ENCODE results near the gene NKX1-1. TPM values are rescaled to one million over a fixed set of nuclear protein-coding genes. Genes with fewer than 3 reads are reported as not detected.

The NKX1-1 gene
- polyA plus RNA-seq, 4 donors = not detected

DNA sequence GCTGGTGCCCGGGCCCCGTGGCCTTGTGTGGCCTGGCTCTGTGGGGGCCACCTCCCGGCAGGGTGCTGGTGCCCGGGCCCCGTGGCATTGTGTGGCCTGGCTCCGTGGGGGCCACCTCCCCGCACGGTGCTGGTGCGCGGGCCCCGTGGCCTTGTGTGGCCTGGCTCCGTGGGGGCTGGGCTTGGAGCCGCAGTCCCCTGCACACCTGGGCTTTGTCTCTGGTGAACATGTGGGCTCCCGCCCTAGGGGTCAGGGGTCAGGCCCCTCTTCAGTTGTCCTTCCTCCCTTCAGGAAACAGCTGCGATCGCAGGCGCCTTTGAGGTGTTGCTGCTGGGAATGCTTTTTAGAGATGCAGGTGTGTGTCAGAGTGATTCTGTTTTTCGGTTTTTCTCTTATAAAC is 42.0 kb downstream of the NKX1-1 start:
- no peak for DNase-seq (ENCODE audit: low read depth in 4 of 4, low spot score in 3 of 4)

DNA sequence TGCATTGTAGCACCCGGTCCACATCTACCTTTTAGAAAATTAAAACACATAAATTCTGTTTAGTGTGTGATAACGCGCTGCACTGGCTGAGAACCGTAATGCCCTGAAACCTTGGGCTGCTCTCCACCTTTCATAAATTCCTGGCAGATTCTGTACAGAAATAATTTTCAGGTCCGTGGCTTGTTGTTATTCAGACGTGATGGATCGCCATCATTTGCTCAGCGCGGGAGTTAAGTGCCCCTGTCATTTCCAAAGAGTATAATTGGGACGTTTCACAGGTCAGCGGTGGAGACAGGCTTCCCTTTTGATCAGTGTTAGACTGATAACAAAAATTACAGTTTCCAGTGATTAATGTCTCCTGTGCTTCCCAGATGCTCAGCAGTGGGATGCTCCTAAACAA is 42.7 kb downstream of the NKX1-1 start:
- no peak for DNase-seq (ENCODE audit: low read depth in 4 of 4, low spot score in 3 of 4)

DNA sequence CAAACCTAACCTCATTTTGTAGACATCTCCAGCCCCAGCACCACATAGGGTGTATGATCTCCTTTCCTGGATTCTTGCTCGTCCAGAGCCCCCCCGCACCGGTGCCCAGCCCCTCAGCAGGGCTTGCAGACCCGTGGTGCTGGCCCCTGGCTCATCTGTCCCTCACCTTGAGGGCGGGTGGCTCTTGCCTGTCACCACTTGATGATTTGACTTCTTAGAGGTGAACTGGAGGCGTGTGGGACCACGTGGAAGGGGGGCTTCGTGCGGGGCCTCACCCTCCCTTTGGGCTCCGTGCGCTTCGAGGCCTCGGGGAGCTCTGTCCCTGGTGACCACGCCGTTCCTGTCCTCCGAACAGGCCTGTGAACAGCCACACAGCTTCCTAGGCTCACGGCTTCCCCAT is 43.7 kb downstream of the NKX1-1 start:
- DNase-seq (ENCODE audit: low read depth in 4 of 4, low spot score in 3 of 4) = no peak

DNA sequence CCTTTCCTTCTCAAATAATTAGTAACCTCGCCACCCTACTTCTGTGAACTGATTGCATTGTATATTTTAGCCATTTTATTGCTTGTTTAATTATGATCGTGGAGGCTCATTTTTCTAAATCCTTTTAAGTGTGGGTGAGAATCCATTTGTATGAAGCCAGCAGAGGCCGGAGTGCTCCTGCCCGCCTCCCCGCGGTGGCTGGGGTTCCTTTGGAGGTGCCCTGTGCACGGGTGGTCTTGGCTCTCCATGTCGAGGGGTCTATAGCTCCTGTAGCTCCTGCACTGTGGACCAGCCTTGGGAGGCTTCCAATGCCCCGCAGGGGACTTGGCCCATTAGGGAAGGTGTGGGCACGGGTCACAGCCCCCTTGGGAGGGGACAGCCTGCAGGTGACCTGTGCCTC is 44.2 kb downstream of the NKX1-1 start:
- no peak for DNase-seq (ENCODE audit: low read depth in 4 of 4, low spot score in 3 of 4)

DNA sequence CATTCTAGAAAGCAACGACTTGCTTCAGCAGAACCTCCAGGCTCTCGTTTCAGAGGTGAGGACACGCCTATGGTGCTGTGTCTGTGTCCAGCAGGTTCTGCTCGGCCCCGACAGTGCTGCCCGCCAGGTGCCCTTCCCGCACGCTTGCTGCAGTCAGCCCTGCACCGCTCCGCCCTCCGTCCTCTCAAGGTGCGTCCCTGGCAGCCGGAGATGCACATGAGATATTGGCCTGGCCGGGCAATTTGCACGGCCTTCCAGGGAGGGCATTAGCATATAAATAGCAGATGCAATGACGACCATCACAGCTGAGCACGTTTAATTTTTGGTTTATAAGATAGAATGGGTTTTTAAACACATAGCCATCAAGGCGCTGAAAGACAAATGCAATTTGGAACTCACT is 44.8 kb downstream of the NKX1-1 start:
- no peak for DNase-seq (ENCODE audit: low read depth in 4 of 4, low spot score in 3 of 4)

DNA sequence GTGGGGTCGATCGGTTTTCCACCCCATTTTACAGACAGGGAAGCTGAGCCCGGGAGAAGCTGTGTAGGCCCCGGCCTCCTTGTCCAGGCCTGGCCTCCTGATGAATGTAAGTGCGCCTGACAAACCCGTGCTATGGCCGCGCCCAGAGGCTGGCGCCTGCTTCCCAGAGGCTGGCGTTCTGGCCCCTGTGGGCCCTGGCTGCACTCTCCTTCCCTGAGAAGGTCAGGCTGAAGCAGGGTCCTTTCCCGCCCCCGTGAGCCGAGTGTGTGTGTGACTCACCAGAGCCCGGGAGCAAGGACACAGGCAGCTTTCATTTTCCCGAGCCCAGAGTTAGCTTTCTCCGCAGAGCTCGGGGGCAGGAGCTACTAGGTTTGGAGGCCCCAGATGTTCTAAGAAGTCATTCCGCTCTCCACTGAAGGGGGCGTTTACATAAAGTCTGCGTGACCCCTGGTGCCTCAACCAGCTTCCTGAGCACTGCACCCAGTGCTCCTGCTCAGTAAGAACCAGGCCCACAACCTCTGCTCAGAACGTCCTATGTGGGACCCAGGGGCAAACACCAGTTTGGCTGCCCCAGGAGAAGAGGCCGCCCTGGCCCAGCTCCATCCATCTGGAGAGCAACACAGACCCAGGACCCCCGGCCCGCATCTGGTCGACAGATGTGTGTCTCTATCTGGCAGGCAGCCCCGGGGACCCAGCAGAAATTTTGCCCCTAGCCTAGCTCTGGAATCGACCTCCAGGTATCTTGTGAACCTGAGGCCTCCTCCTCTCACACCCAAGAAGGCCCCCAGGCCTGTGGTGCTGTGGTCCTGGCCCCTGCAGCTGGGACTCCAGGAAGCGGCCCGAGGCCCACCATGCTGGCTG is 45.6 kb downstream of the NKX1-1 start:
- no peak for DNase-seq (ENCODE audit: low read depth in 4 of 4, low spot score in 3 of 4)

DNA sequence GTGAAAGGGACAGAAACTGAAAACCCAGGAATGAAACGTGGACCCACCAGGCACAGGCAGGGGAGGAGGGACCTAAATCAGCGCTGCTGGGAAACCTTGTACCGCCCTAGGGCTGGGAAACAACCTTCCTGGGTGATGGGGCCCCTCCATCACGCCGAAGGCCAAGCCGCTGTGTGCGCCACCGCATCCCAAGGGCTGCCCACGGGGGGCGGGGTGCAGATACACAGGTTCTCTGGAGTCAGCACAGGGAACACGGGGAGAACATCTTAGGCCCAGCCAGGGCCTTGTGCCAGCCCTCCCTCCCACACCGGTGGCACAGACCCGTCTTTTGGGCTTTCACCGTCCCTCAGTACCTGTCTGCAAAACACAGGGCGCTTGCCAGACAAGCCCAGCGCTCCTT is 46.3 kb downstream of the NKX1-1 start:
- no peak for DNase-seq (ENCODE audit: low read depth in 4 of 4, low spot score in 3 of 4)

DNA sequence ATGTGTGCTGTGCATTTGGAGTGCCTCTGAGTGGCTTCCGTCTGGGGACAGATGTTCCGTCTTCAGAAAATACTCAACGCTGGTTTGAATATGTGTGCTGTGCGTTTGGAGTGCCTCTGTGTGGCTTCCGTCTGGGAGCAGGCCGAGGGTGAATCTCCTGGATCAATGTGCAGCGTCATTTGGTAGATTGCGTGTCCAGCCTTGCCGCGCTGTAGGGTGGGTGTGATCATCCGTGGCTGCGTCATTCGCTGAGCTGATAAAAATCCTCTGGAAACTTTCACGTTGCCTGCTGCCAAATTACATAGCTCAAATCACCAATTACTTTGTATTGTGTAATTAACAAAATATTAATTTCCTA is 47.1 kb downstream of the NKX1-1 start:
- no peak for DNase-seq (ENCODE audit: low read depth in 4 of 4, low spot score in 3 of 4)

DNA sequence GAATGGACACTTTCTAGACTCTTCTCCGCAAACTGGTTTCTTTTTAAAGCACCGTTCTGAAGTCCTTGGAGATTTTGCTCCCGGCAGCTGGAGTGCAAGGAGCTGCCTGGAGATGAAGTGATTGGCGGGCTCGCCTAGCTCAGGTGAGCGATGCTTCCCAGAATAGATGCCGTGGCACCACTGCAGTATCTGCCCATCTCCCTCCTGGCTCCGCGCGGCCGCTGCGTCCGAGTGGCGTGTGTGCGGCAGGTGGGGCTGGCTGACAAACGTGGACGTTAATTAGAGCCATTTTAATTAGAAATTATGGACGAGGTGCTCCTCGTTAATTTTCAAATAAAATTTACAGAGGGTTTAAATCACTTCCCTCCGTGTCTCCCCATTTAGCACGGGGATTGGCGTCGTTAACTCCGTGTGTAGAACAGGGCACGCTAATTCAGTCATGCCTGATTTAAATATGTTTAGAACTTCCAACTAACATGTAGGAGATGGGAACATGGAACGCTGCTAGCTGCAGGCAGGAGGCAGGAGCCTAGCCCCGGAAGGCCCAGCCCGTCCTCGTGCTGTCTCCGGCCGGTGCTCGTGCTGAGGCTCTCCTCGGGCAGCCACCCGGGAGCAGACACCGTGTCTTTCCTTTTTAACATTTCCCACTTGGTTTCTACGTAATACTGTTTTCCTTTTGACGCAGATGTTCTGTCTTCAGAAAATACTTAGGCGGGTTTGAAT is 47.7 kb downstream of the NKX1-1 start:
- no peak for DNase-seq (ENCODE audit: low read depth in 4 of 4, low spot score in 3 of 4)

DNA sequence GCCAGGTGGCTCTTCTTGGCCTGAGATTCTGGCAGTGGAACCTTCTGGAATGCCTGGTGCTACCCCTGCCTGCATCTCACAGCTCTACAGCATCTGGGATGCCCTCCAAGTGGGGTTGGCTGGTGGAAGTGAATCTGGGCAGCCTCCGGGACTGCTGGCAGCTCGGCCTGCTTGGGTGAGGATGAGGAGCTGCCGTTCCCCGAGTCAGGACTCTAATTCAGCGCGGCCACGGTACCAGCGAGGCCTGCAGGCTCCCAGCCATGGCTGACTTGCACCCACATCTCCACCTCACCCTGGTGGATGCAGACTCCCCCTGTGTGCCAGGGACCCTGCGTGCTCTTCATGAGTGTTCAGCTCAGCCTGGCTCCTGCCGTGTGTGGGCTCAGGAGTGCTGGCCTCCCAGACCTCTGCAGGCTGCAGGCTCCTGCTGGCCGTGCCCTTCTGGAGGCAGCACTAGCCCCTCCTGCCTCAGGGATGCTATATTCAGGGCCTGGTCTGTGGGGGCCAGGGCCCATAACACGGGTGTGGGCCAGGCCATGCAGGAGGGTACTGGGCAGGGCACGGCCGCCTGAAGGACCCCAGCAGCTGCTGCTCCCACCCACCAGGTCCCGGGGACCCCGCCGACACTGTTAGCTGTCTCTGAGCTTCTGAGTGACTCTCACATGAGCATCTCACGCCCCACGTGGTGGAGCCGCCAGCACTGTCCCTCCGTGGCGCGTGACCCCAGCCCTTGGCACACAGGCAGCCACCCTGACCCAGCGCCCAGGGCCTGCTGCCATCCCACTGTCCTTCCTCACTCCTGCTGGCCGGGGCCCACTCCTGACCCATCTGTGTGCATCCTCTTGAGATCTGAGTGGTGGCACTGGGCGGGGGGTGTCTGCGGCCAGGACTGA is 48.6 kb downstream of the NKX1-1 start:
- DNase-seq (ENCODE audit: low read depth in 4 of 4, low spot score in 3 of 4) = no peak

DNA sequence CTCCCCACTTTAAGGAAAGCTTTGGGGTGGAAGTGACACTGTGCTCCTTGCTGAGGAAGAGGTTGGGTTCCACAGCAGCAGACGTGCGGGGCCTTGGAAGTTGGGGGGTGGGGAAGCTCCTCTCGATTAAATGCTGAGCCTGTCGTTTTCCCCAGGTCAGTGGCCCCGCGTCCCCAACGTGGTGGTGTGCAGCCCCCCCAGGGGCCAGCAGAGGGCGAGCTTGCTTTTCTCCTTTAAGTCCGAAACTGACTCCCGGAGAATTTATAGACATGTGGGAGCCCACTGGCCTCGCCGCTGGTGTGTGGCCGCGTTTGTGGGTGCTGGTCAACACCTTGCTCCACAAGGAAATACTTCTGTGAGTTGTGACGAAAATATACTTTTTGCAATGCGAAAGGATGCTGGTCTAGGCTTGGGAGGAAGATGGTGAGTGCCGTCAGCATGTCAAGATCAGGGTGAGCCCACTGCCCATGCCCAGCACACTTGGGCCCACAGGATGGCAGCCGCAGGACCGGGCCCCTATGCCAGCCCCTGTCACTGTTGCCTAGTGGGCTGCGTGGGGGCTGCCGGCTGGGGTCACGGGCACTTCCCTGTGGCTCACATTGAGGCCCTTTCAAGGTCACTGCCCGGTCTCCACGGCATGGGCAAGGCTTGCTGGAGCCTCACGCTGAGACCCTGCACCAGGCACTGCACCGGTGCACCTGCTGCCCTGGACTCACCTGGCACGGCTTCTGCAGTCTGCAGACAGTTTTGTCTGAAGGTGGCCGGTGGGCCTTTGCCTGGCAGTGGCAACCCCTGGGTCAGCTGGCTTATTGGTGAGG is 49.9 kb downstream of the NKX1-1 start:
- DNase-seq (ENCODE audit: low read depth in 4 of 4, low spot score in 3 of 4) = peak in 3 of 4 donors; percentile 18 to 35 (median 20)

DNA sequence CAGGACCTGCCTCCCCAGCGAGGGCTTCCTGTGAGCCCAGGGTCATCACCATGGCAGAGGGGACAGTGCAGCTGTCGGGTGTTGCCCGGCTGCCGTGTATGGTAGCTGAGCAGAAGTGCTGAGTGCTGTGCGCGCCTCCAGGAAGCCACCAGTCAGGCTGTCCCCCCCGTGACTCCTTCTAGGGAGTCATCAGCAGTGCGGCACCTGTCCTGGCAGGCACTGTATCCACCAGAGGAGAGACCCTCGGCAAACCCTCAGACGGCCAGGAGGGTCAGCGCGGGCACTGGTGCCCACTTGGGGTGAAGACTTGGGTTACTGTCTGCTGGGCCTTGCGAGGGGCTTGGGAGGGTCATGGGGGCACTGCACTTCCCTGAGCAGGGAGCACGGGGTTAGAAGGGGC is 50.9 kb downstream of the NKX1-1 start:
- no peak for DNase-seq (ENCODE audit: low read depth in 4 of 4, low spot score in 3 of 4)

DNA sequence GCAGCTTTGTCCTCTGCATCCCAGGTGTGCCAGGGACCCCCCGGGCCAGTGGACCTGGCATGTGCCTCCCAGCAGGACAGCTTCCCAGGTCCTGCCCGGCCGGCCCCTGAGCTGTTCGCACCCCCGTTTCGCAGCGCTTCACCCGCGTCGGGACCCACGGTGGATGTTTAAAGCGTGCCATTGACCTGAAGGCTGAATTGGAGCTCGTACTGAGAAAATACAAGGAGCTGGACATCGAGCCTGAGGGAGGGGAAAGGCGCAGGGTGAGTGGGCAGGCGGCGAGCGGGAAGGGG is 51.3 kb downstream of the NKX1-1 start:
- DNase-seq (ENCODE audit: low read depth in 4 of 4, low spot score in 3 of 4) = no peak

DNA sequence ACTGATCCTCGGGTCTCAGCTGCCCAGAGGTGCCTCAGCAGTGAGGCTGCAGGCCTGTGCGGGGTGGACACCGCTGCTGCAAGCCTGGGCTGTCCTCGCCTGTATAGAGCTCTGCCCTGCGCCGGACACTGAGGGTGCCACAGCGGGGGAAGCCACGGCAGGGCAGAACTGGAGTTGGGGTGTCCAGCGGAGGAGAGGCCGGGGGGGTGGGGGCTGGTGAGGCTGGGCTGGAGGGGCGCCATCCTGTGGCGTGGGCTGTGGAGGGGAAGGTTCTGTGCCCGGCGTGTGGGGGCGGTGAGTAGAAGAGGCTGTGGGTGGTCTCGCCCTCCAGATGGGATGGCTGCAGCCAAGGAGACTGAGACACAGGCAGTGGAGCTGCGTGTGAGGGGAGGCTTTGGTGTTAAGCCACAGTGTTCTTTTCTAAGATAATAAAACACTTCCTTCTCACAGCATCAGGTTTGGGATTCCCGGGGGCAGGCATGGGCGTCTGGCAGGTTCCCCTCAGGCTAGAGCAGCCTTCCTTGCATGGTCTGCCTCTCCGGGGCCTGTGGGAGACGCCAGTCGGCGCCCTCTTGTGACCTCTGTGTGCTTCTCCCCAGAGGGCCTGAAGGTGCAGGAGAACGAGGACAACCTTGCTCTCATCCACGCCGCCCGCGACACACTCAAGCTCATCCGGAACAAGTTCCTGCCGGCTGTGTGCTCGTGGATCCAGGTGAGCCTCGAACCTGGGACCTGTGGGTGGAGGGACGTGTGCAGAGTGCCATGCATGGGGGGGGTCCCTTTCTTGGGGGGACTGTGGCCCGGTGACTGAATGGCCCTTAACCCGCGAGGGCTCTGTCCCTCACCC is 51.9 kb downstream of the NKX1-1 start:
- DNase-seq (ENCODE audit: low read depth in 4 of 4, low spot score in 3 of 4) = no peak

DNA sequence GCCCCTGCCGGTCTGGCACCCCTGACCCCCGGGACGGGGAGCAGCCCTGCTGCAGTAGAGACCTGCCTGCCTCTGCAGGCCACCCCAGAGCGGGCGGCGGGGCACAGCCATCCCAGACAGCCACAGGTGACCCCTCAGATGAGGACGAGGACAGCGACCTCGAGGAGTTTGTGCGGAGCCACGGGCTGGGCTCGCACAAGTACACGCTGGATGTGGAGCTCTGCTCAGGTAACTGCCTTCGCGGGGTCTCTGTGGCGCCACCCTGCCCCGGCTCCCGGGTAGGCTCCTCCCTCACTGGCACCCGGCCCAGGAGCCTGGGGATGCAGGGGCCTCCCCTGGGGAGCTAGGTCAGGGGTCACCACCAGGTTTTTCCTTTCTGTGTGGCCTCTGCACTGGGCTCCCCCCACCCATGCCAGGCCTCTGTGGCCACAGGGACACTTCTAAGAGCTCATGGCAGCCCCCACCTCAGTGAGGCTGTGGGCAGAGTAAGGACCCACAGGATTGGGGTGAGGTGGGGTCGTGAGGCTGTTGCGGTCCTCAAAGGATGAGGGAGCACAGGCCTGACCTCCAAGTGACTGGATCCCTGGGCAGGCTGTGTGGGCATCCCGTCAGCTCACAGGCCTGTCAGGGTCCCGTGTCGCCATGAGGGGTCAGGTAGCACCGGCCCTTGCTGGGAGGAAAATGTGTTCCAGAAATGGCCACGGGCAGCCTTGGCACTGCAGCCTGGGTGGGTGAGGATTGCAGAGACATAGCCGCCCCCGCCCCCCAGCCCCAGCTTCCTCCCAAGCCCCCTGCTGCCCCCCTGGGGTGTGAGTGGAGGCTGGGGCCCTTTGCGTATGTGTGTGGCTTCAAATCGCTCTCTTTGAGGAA is 52.8 kb downstream of the NKX1-1 start:
- DNase-seq (ENCODE audit: low read depth in 4 of 4, low spot score in 3 of 4) = no peak

All from right renal pelvis (tissue), 4 donors.